Spleen (tissue), 11 donors: ENCODE results near the gene ZNF575. TPM values are rescaled to one million over a fixed set of nuclear protein-coding genes. Genes with fewer than 3 reads are reported as not detected.
A peak's percentile ranks its signal among the peaks of the same experiment; 100 is the strongest.

Experiments used
- DNase-seq: peaks from one replicate; pipeline ENCODE4 v3.0.0-alpha.2; 2020
- H3K27ac ChIP-seq, 8 donors: fragments of 200-600 bp; sonication (generic) in 7 of 8; 1 replicate in 4 of 8; 2 replicates in 4 of 8; pipeline versions ENCODE4 v1.5.0 to v1.8.0; 2016 to 2021; ENCODE audit warnings: inconsistent platforms in 4 of 8, mild to moderate bottlenecking in 4 of 8, moderate library complexity in 1 of 8
- H3K27me3 ChIP-seq, 7 donors: fragments of 200-600 bp; sonication (generic) in 6 of 7; replicated peaks in 1 of 7; 1 replicate in 4 of 7; 2 replicates in 3 of 7; pipeline versions ENCODE4 v1.5.0 to v1.8.0; 2016 to 2021; ENCODE audit warnings: inconsistent platforms in 3 of 7, mild to moderate bottlenecking in 1 of 7
- H3K36me3 ChIP-seq, 6 donors: fragments of 200-600 bp; sonication (generic) in 5 of 6; 1 replicate in 4 of 6; 2 replicates in 2 of 6; pipeline versions ENCODE4 v1.5.0 to v1.8.0; 2016 to 2021; ENCODE audit warnings: inconsistent platforms in 2 of 6
- H3K4me1 ChIP-seq, 6 donors: fragments of 200-600 bp; sonication (generic) in 5 of 6; 1 replicate in 3 of 6; 2 replicates in 3 of 6; pipeline versions ENCODE4 v1.5.0 to v1.8.0; 2016 to 2021; ENCODE audit warnings: inconsistent platforms in 3 of 6
- H3K4me3 ChIP-seq, 8 donors: fragments of 200-600 bp; sonication (generic) in 7 of 8; 1 replicate in 4 of 8; 2 replicates in 4 of 8; pipeline versions ENCODE4 v1.5.0 to v1.8.0; 2016 to 2021; ENCODE audit warnings: inconsistent platforms in 4 of 8, mild to moderate bottlenecking in 4 of 8, moderate library complexity in 2 of 8
- H3K9me3 ChIP-seq, 8 donors: fragments of 200-600 bp; sonication (generic) in 7 of 8; 1 replicate in 4 of 8; 2 replicates in 4 of 8; pipeline versions ENCODE4 v1.5.0 to v1.8.0; 2016 to 2021; ENCODE audit warnings: inconsistent platforms in 4 of 8
- CTCF ChIP-seq, 11 experiments: fragments of 200-600 bp in 7 of 11; fragments of 450-650 bp in 4 of 11; sonication (generic) in 4 of 11; IDR thresholded peaks in 8 of 11; conservative IDR thresholded peaks in 3 of 11; 1 replicate in 7 of 11; 2 replicates in 4 of 11; pipeline versions ENCODE4 v1.4.0 to v1.8.0; 2016 to 2021; ENCODE audit warnings: antibody characterized with exemption in 11 of 11, inconsistent platforms in 4 of 11, mild to moderate bottlenecking in 1 of 11
- POLR2A ChIP-seq, 3 donors: fragments of 450-650 bp; IDR thresholded peaks; one replicate each; pipeline ENCODE4 v1.5.1; 2017; ENCODE audit warnings: antibody characterized with exemption in 3 of 3, mild to moderate bottlenecking in 1 of 3
- POLR2AphosphoS5 ChIP-seq, 3 donors: sonication (generic); formaldehyde crosslinking; IDR thresholded peaks; one replicate each; pipeline ENCODE4 v1.5.1; 2017; ENCODE audit warnings: antibody characterized with exemption in 3 of 3
- WGBS, 5 donors: extraction: QIAGEN DNeasy Blood & Tissue Kit in 3 of 5; methylation state at CpG; one replicate each; pipeline versions ENCODE4 v1.1.5 to v1.1.7; 2013 to 2018; 5-methylcytosine and 5-hydroxymethylcytosine counted together
- intact Hi-C: fragments of 100-400 bp; cut with DNase I; formaldehyde crosslinking; loops from one replicate; pipeline ENCODE4 v1.15.0; 2023; ENCODE audit warnings: low total_unique reads
- polyA plus RNA-seq, 3 donors: library from polyadenylated mRNA; stranded (reverse); fragments of 200-250 nt; gene quantifications; one replicate each; pipeline ENCODE4 v1.2.1, GENCODE V29; 2013
- total RNA-seq, 7 donors: library from RNA; depleted of rRNA in 3 of 7; stranded (reverse); fragments of >200 nt in 3 of 7; fragmentation: NEBNext Ultra II Directional in 4 of 7; extraction: Animal tissue kit (Norgen Biotek cat#: 25700) in 4 of 7; gene quantifications; one replicate each; pipeline versions ENCODE4 v1.1.0 to v1.2.1, GENCODE V29; 2016 to 2021
- donor health status: healthy with polysubstance abuse.
- donor health status: DM: no; HTN: no; CAD: no; lungs with moderate emphysema.
- donor health status: DM: no; HTN: no; CAD: no.
- donor health status: Bipolar disorder and iron deficiency.
- donor health status: healthy.
- donor health status: DM: no; HTN: no; CAD: no.
- donor health status: DM: yes; HTN: yes; CAD: no.

Gene ZNF575
- total and polyA plus RNA-seq, 10 donors = 0.82 to 4.3 (median 2.1) TPM; not detected in 2

- Histone ChIP-seq H3K4me1 (peaks cover 4 to 56% (median 36%) of the 10 kb centered on the region in 6 donors), H3K36me3 (peaks cover 0 to 35% (median 2%) of the 10 kb centered on the region in 6 donors), H3K4me3 (no peak overlapping the region), H3K9me3 (no peaks in the 10 kb centered on the region), H3K27me3 (no peaks in the 10 kb centered on the region), H3K27ac (peak overlapping the region in 7 of 8 donors; percentile 37 to 70 (median 59))
- intact Hi-C loops = loop anchor here (10.0 kb wide), 1 partner anchor 50 kb away; the partner anchor contains the start of gene ZNF575
- DNase-seq = no peak
- TF ChIP-seq CTCF (IDR thresholded peaks at IDR 0.05 in 8 of 11, conservative IDR thresholded peaks at IDR 0.05 in 3 of 11) (no peak), POLR2AphosphoS5 (IDR thresholded peaks at IDR 0.05) (no peak), POLR2A (IDR thresholded peaks at IDR 0.05) (no peak)
- WGBS, 5 donors = 93 to 100% (median 100%) methylated on average over 1 of the region's 1 CpG
Observed at GRCh38 chr19:43584484-43584883, 51.5 kb downstream of the ZNF575 start.

Other genes with a start within 250 kb of the ZNF575 start
- gene CD177, start 179.5 kb upstream of the ZNF575 start, total RNA-seq = 100 to 1,000 TPM in 4 of 7 donors, 10 to 100 TPM in 3; 27.3 to 354 (median 133) TPM
- gene CD177, start 179.5 kb upstream of the ZNF575 start, polyA plus RNA-seq = 10 to 100 TPM in 1 of 3 donors, 1 to 10 TPM in 2; 2.3 to 13.1 (median 4.5) TPM
- not detected for gene TEX101, start 118.3 kb upstream of the ZNF575 start, total RNA-seq
- gene TEX101, start 118.3 kb upstream of the ZNF575 start, polyA plus RNA-seq = not detected
- gene LYPD3, start 67.6 kb upstream of the ZNF575 start, total RNA-seq = 1 to 10 TPM in 6 of 7 donors, under 1 TPM in 1; 0.57 to 2.8 (median 1.4) TPM
- 1 to 10 TPM; 1.5 to 1.7 (median 1.6) TPM for gene LYPD3, start 67.6 kb upstream of the ZNF575 start, polyA plus RNA-seq
- 10 to 100 TPM in 5 of 7 donors, 1 to 10 TPM in 2; 8.0 to 23.0 (median 14.8) TPM for gene PHLDB3, start 28.4 kb upstream of the ZNF575 start, total RNA-seq
- 10 to 100 TPM; 10.4 to 22.8 (median 17.4) TPM for gene PHLDB3, start 28.4 kb upstream of the ZNF575 start, polyA plus RNA-seq
- 10 to 100 TPM; 25.3 to 53.4 (median 34.6) TPM for gene ETHE1, start 6.0 kb upstream of the ZNF575 start, total RNA-seq
- gene ETHE1, start 6.0 kb upstream of the ZNF575 start, polyA plus RNA-seq = 10 to 100 TPM; 20.2 to 42.8 (median 35.3) TPM
- 10 to 100 TPM; 23.6 to 32.0 (median 26.0) TPM for gene XRCC1, start 42.3 kb downstream of the ZNF575 start, total RNA-seq
- 10 to 100 TPM; 16.0 to 19.0 (median 16.4) TPM for gene XRCC1, start 42.3 kb downstream of the ZNF575 start, polyA plus RNA-seq
- 1 to 10 TPM; 2.0 to 8.7 (median 4.3) TPM for gene PINLYP, start 42.6 kb downstream of the ZNF575 start, total RNA-seq
- 10 to 100 TPM in 1 of 3 donors, 1 to 10 TPM in 2; 6.9 to 10.5 (median 9.6) TPM for gene PINLYP, start 42.6 kb downstream of the ZNF575 start, polyA plus RNA-seq
- gene IRGQ, start 62.9 kb downstream of the ZNF575 start, total RNA-seq = 10 to 100 TPM; 16.5 to 25.9 (median 20.9) TPM
- 1 to 10 TPM; 3.1 to 3.9 (median 3.8) TPM for gene IRGQ, start 62.9 kb downstream of the ZNF575 start, polyA plus RNA-seq
- 10 to 100 TPM in 5 of 7 donors, 1 to 10 TPM in 2; 8.1 to 12.9 (median 11.5) TPM for gene ZNF576, start 63.4 kb downstream of the ZNF575 start, total RNA-seq
- 10 to 100 TPM in 1 of 3 donors, 1 to 10 TPM in 2; 6.9 to 14.7 (median 9.8) TPM for gene ZNF576, start 63.4 kb downstream of the ZNF575 start, polyA plus RNA-seq
- under 1 TPM; 0.32 to 0.94 (median 0.40) TPM for gene SRRM5, start 78.9 kb downstream of the ZNF575 start, total RNA-seq
- gene SRRM5, start 78.9 kb downstream of the ZNF575 start, polyA plus RNA-seq = under 1 TPM; 0.26 to 0.54 (median 0.52) TPM
- 10 to 100 TPM; 19.9 to 29.4 (median 26.2) TPM for gene ZNF428, start 86.4 kb downstream of the ZNF575 start, total RNA-seq
- 10 to 100 TPM; 36.0 to 54.7 (median 51.9) TPM for gene ZNF428, start 86.4 kb downstream of the ZNF575 start, polyA plus RNA-seq
- 1 to 10 TPM; 1.8 to 3.5 (median 2.0) TPM for gene CADM4, start 106.7 kb downstream of the ZNF575 start, total RNA-seq
- 1 to 10 TPM in 2 of 3 donors, under 1 TPM in 1; 0.89 to 4.7 (median 2.2) TPM for gene CADM4, start 106.7 kb downstream of the ZNF575 start, polyA plus RNA-seq
- 10 to 100 TPM; 20.3 to 86.4 (median 41.7) TPM for gene PLAUR, start 137.0 kb downstream of the ZNF575 start, total RNA-seq
- 10 to 100 TPM in 1 of 3 donors, 1 to 10 TPM in 2; 7.3 to 12.0 (median 8.7) TPM for gene PLAUR, start 137.0 kb downstream of the ZNF575 start, polyA plus RNA-seq
- gene IRGC, start 182.9 kb downstream of the ZNF575 start, total RNA-seq = not detected
- gene IRGC, start 182.9 kb downstream of the ZNF575 start, polyA plus RNA-seq = not detected
- gene SMG9, start 221.8 kb downstream of the ZNF575 start, total RNA-seq = 10 to 100 TPM; 30.9 to 65.9 (median 54.6) TPM
- 10 to 100 TPM; 34.0 to 44.8 (median 44.3) TPM for gene SMG9, start 221.8 kb downstream of the ZNF575 start, polyA plus RNA-seq
- 10 to 100 TPM; 14.3 to 24.2 (median 21.3) TPM for gene KCNN4, start 247.8 kb downstream of the ZNF575 start, total RNA-seq
- 10 to 100 TPM; 25.3 to 77.6 (median 56.1) TPM for gene KCNN4, start 247.8 kb downstream of the ZNF575 start, polyA plus RNA-seq